Activated gamma-delta T cell treated with Interleukin-2 at 50 U/mL for 16 hours (primary cell): ENCODE data around the gene CCDC14.
"Not testable (repeated sequence)": the region's sequence is repeated elsewhere in the genome, so short reads cannot be mapped to it uniquely, and the experiment has no call there.

Experiments used
- DNase-seq: peaks from one replicate; pipeline ENCODE4 v3.0.0-alpha.2; 2020

CCDC14 gene

DNA sequence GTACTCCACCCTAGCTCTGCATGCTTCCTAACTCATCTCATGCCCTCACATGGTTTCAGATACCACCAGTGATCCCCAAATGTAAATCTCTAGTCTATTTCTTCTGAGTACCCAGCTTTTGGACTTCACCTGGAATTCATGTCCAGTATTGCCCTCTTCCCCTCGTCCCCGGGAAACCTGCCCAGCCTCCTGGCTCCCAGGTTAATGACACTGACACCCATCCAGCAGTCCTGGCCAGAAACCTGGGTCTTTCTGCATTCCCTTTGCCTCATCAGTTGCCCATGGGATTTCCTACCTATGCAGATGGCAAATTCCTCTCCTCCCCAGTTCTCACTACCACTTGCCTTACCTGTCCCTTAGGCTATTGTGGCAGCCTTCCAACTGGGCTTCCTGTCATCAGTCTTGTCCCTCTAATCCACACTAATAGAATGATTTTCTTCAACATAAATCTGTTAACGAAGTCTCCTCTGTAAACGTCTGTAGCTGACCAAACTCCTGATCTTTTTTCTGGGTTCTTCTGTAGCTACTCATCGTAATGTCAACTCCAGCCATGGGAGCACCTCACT lies 61.6 kb downstream of the CCDC14 start:
- no peak for DNase-seq

DNA sequence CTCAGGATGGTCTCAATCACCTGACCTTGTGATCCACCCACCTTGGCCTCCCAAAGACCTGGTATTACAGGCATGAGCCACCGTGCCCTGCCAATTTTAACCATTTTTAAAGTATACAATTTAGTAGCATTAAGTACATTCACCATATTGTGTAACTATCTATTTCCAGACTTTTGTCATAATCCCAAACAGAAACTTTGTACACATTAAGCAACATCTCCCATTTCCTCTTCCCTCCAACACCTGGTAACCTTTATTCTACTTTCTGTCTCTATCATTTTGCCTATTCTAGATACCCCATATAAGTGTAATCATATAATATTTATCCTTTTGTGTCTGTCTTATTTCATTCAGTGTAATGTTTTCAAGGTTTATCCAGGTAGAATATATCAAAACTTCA lies 68.0 kb downstream of the CCDC14 start:
- no peak for DNase-seq

DNA sequence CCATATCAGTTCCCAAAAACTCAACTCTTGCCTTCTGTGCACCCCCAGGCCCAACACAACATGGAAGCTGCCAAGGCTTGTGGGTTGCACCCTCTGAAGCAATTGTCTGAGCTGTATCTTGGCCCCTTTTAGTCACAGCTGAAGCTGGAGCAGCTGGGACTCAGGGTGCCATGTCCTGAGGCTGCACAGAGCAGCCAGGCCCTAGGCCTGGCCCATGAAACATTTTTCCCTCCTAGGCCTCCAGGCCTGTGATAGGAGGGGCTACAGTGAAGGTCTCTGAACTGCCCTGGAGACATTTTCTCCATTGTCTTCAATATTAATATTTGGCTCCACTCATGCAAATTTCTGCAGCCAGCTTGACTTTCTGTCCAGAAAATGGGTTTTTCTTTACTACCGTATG lies 68.8 kb downstream of the CCDC14 start:
- no peak for DNase-seq

DNA sequence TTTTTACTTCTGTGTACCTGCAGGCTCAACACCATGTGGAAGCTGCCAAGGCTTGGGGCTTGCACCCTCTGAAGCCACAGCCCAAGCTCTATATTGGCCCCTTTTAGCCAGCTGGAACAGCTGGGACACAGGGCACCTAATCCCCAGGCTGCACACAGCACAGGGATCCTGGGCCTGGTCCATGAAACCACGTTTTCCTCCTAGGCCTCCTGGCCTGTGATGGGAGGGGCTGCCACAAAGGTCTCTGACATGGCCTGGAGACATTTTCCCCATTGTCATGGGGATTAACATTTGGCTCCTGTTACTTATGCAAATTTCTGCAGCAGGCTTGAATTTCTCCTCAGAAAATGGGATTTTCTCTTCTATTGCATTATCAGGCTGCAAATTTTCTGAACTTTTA lies 70.0 kb downstream of the CCDC14 start:
- not testable (repeated sequence) for DNase-seq

DNA sequence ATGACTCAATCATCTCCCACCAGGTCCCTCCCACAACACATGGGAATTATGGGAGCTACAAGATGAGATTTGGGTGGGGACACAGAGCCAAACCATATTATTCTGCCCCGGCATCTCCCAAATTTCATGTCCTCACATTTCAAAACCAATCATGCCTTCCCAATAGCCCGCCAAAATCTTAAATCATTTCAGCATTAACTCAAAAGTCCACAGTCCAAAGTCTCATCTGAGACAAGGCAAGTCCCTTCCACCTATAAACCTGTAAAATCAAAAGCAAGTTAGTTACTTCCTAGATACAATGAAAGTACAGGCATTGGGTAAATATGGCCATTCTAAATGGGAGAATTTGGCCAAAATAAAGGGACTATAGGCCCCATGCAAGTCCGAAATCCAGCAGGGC lies 70.9 kb downstream of the CCDC14 start:
- DNase-seq: not testable (repeated sequence)

DNA sequence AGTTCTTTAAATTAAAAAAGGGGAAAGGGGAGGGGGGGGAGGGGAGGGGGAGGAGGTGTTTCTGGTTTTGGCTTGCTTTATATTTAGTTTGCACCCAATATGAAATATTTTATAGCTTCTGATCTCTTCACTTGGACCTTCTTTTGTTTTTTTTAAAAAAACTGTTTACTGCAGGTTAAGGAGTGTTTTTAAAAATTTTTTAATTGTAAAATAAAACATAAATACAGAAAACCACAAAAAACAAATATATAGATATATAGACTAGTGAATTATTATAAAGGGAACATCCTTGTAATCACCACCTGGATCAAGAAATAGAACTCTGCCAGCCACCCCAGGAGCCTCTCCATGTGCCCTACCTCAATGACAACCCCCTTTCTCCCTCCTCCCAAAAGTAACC lies 76.0 kb downstream of the CCDC14 start:
- no peak for DNase-seq

DNA sequence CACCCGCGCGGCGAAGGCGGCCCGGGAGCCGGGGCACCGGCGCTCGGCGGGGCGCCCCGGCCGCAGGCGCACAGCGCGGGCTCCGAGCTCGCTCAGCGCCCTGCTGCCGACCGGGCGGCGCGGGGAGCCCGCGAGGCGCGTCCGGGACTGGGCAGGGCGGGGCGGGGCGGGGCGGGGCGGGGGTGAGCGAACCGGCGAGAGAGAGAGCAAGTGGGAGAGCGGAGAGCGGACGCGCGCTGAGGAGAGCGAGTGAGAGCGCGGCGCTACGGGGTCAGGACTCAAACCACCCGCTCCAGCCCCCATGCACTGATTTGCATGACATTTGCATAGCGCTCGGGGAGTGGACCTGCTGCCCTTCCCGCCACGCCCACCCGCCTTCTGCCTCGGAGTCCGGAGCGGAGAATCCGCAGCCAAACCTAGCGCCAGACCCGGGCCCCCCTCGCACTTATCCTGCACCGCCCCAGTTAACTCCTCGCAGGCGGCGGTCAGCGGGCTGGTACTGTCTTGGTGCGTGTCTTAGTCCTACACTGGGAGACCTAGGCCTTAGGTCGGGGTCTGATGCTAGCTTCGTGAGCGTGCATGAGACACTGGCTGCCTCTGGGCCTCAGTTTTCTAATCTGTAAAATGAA lies 76.7 kb downstream of the CCDC14 start, which contains the start of gene MYLK:
Gene MYLK (minus strand): TSS at position 130 of the 629 bp plus-strand sequence. CDS start 90,491 bp downstream, outside the sequence.
- no peak for DNase-seq

DNA sequence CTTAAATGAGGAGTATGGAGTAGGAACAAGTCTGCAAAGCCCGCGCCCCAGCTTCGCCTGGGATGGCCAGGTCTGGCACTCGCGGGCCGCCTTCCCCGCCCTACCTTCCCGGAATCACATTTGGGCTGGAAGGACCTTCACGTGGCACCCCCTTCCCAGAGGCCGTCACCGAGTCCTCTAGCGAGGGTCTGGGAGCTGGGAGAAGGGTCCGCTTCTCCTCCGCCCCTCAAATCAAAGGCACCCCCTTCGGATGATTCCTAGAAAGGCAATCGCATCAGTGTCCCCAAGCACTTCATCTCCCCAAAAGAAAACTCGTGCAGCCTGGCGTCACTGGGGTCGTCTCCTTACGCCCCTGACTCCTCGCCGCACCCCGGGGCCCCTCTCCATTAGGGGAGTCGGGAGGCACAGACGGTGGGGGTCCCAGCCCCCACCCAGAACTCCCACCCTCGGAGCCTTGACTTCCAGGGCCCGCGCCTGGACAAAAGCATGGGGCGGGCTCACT lies 77.3 kb downstream of the CCDC14 start:
- no peak for DNase-seq

DNA sequence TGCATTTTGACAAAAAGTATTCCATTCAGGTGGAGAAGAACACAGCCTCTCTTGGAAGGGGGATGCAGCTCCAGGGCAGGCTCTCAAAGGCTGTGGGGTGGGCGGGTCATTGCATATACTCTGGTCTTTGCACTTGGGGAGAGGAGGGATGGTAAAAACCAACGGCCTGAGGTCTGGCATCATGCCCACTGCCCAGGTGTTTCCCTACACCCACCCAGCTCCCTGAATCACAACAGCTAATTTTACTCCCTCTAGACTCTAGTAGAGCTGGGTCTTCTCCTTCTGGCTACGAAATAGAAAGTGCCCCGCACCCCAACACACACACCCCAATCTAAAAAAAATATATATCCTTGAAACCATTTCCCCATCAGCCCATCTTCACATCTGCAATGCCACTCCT lies 77.9 kb downstream of the CCDC14 start:
- no peak for DNase-seq

DNA sequence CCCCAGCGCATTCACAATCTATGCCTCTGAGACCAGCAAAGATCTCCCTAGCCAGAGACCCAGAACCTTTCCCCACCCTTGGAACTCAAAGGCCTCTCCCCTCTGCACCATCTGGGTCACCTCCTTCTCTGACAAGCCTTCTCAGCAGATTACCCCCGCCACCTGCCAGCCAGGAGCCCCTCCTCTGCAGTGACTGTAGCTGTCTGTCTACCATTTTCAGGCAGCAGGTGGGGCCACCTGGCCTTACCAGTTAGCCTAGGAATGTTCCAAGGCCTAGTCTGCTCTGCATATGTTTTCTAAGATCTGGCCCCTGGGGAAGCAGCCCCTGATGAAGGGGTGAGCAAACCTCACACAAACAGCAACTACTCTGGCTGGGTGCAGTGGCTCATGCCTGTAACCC lies 79.3 kb downstream of the CCDC14 start:
- DNase-seq: no peak

DNA sequence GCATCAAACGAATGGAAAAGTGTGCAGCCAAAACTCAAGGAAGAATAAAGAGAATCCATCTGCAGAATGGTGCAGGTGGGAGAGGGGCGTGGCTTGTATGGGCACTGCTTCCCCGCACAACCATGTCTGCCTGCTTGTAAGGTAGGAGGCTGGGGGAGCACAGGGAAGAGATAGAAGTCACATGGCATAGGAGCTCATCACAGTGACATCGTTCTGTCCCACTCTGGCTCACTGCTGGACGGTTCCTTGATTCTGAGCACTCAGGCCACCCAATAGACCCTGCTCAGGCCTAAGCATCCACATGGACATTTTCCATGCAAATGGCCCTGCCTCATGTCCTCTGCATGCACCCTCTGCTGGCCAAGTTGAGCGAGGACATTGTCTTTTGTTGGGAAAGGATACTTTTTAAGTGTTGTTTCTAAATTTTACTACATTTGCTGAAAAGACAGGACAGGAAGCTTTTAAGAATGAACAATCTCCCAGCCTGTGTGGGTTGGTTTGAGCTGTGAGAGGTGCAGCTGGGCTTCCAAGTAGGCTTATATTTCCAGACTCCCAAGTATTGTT lies 79.9 kb downstream of the CCDC14 start:
- no peak for DNase-seq

DNA sequence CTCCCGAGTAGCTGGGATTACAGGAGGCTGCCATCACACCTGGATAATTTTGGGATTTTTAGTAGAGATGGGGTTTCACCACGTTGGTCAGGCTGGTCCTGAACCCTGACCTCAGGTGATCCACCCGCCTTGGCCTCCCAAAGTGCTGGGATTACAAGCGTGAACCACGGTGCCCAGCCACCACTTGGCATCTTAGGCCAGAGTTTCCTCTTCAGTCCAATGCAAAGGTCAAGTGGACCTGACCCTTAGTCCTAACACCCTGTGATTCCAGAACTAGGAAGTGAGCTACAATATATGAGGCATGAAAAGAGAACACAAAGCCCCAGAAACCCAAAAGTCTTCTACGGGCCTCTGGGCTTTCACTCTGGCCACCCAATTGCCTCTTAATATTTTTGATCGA lies 82.2 kb downstream of the CCDC14 start:
- DNase-seq: no peak

DNA sequence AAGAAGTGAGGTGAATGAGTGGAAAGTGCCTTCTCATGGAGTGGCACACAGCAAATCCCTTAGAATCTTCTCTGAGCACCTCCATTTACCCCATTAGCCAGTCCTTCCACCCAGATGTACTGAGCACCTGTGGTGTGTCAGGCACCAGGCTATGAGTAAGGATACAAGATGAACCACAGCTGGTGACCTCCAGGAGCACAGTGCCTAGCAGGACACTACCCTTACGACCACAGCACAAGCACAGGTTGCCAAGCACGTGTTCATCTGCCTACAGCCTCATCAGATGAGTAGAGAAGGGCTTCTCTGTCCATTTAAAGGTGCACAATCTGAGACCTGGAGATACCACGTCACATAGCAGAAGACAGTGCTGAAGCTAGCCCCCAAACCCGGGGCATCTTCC lies 83.1 kb downstream of the CCDC14 start:
- DNase-seq: no peak

DNA sequence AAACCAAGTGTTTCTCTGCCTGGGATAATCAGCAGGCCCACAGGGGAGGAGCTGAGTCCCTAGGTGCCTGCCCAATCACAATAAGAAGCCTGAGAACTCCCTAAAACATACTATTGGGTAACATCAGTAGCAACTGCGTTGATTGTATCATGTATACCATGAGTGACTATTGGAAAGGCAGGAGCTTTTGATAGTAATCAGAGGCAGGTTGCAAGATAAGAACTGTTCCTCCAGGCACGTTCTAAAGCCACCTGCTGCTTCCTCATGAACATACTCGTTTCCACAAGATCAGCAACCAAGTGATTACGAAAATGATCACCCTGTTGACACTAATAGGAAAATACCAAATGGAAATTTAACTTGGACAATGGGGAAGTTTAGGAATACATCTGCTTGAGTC lies 83.6 kb downstream of the CCDC14 start:
- no peak for DNase-seq

DNA sequence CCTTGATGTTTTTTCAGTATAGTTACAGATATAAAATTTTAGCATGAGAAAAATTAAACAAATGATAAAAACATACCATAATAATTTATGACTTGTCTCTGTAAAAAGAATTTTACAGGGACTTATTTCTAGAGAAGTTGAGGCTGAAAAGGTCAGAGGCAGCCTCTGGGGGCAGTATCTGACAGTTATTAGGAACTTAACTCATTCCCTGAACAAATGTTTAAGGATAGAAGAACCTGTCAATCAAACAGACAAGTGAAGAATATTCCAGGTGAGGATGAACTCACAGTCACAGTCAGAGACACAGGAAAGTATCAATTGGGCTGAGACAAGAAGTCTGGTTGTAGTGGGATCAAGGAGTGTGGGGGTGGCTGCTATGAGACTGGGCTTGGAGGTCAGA lies 84.2 kb downstream of the CCDC14 start:
- DNase-seq: no peak

DNA sequence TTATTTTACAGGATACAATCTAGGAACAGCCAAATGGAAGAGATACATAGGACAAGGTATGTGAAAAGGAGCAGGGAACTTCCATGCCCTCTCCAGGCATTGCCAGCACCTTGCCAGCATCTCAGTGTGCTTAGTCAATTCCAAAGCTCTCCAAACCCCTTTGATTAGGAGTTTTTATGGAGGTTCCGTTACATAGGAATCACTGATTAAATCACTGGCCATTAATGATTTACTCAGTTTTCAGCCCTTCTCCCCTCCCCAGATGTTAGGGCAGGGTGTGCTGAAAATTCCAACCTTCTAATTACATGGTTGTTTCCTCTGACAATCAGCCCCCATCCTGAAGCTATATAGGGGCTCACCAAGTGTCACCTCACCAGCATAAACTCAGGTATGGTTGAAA lies 88.4 kb downstream of the CCDC14 start:
- DNase-seq: no peak

DNA sequence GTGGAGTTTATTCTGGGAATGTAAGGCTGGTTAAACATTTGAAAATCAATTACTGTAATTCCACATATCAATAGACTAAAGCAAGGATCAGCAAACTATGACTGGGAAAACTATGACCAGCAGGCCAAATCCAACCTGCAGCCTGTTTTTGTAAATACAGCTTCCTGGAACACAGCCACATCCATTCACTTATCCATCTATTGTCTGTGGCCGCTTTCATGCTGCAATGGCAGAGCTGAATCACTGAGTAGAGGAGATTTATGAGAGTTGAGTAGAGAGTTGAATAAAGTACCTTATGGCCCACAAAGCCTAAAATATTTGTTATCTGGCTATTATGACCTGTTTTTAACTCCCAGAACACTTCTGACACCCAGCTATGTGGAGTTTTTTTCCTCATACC lies 89.1 kb downstream of the CCDC14 start:
- DNase-seq: no peak

DNA sequence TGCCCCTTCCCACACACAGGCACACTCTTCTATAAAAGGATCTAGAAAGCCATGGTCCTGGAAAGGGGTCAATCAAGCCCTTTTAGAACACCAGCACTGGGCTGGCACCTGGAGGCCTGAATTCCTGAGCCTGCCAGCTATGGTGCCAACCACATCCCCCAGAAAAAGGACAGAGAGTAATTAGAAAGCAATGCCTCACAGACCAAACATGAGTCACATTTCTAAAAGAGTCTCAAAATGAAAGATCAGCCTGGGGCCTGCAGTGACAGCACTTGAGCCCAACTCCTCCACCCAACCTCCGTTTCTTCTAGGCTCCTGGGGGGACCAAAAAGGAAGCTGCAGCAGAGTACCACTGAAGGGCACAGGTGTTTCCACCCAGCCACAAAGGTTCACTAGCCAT lies 91.0 kb downstream of the CCDC14 start:
- no peak for DNase-seq

DNA sequence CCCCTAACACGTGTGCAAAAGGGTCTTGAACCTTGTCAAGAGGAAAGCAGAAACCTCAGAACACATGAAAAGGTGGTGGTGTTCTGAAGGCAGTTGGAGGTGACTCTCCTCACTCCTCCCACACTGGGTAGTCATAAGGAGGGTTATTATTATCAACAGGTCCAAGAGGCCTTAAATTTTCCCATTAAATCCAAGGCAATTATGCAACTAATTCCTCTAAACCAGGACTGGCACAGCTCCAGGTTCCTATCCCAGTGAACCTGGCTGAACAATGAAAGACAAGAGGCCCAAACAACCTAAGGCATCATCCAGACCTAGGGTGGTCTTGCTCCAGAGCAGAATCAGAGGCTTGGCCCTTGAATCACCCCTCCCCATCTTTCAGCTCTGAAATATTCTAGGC lies 91.9 kb downstream of the CCDC14 start:
- DNase-seq: no peak

DNA sequence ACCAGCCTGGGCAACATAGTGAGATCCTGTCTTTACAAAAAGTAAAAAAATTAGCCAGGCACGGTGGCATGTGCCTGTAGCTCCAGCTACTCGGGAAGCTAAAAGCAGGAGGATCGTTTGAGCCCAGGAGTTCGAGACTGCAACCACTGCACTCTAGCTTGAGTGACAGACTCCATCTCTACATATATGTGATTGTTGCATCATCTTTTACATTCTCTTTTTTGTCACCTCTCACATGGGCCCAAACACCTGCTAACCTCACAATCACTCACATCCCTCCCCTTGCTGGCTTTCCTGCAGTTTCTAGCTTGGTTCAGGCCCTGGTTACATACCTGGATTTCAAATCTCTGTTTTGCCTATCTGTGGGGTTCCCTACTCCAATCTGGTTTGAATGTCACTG lies 96.3 kb downstream of the CCDC14 start:
- DNase-seq: no peak
